Keratinocyte (primary cell): ENCODE results near the gene S100A7A.

Experiments used
- EZH2 ChIP-seq: IDR thresholded peaks from one replicate; pipeline ENCODE4 v1.6.1; 2012; ENCODE audit warnings: inconsistent platforms, mild to moderate bottlenecking, low read length, moderate library complexity
- TF ChIP-seq, protein P1 (sequence below), 3 experiments: IDR thresholded peaks in 1 of 3; conservative IDR thresholded peaks in 1 of 3; optimal IDR thresholded peaks in 1 of 3; 2 replicates in 2 of 3; 3 replicates in 1 of 3; pipeline versions ENCODE3 to v1.5.1; 2011; ENCODE audit warnings: low read length in 3 of 3, mild to moderate bottlenecking in 3 of 3, moderate library complexity in 2 of 3, control low read depth in 1 of 3, inconsistent platforms in 1 of 3; ENCODE audit not compliant: insufficient read depth in 2 of 3; ENCODE audit errors: extremely low read depth in 1 of 3

DNA sequence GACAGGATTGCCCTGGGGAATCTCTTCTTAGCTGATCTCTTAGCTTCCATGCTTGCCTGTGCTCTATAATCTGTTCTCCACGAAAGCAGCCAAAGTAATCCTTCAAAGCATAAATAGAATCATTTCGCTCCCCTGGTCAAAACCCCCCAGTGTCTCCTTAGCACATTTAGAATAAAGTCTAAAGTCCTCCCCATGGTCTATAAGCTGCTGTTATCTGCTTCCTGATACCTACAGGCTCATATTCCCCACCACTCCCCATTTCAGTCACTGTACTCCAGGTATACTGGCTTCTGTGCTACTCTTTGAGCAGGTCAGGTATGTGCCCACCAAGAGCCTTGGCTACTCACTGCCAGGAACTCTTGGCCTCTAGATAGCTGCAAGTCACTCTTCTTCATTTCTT lies 43.7 kb upstream of the S100A7A start:
- TF ChIP-seq, protein P1, sequence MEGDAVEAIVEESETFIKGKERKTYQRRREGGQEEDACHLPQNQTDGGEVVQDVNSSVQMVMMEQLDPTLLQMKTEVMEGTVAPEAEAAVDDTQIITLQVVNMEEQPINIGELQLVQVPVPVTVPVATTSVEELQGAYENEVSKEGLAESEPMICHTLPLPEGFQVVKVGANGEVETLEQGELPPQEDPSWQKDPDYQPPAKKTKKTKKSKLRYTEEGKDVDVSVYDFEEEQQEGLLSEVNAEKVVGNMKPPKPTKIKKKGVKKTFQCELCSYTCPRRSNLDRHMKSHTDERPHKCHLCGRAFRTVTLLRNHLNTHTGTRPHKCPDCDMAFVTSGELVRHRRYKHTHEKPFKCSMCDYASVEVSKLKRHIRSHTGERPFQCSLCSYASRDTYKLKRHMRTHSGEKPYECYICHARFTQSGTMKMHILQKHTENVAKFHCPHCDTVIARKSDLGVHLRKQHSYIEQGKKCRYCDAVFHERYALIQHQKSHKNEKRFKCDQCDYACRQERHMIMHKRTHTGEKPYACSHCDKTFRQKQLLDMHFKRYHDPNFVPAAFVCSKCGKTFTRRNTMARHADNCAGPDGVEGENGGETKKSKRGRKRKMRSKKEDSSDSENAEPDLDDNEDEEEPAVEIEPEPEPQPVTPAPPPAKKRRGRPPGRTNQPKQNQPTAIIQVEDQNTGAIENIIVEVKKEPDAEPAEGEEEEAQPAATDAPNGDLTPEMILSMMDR (optimal IDR thresholded peaks at IDR 0.05 in 1 of 3, IDR thresholded peaks at IDR 0.05 in 1 of 3, conservative IDR thresholded peaks at IDR 0.05 in 1 of 3; ENCODE audit: extremely low read depth in 1 of 3, insufficient read depth in 2 of 3, low read length in 3 of 3), result no peak
- no peak for TF ChIP-seq EZH2
